H1 (cell line): ENCODE measurements around the gene DPH1. TPM values are rescaled to one million over a fixed set of nuclear protein-coding genes. Genes with fewer than 3 reads are reported as not detected.

Source experiments
- GTF2F1 ChIP-seq: IDR thresholded peaks from 2 replicates; pipeline ENCODE4 v1.6.1; 2012; ENCODE audit warnings: low read depth, low read length, improper control_type of control experiment, borderline replicate concordance
- NANOG ChIP-seq: IDR thresholded peaks from 2 replicates; pipeline ENCODE4 v1.6.1; 2011; ENCODE audit warnings: low read length, low read depth, mild to moderate bottlenecking, inconsistent platforms; ENCODE audit not compliant: insufficient read depth, poor library complexity, severe bottlenecking
- NRF1 ChIP-seq: IDR thresholded peaks from 2 replicates; pipeline ENCODE4 v1.6.1; 2011; ENCODE audit warnings: mild to moderate bottlenecking, low read depth, low read length, improper control_type of control experiment
- POLR2AphosphoS5 ChIP-seq: IDR thresholded peaks from 2 replicates; pipeline ENCODE4 v1.6.1; 2011; ENCODE audit warnings: low read depth, low read length
- SAP30 ChIP-seq: fragments of 300-600 bp; sonication (generic); IDR thresholded peaks from 2 replicates; pipeline ENCODE4 v1.7.1; 2012; ENCODE audit warnings: low read length, moderate library complexity, mild to moderate bottlenecking, inconsistent platforms; ENCODE audit not compliant: insufficient read depth, insufficient replicate concordance
- SRF ChIP-seq: IDR thresholded peaks from 2 replicates; pipeline ENCODE4 v1.6.1; 2011; ENCODE audit warnings: mild to moderate bottlenecking, low read depth, low read length, moderate library complexity
- polyA plus RNA-seq, 7 experiments: library from polyadenylated mRNA; depleted of rRNA in 3 of 7; stranded (reverse) in 5 of 7; unstranded in 2 of 7; fragments of >200 nt in 5 of 7; fragments of 200-250 nt in 2 of 7; gene quantifications; 1 replicate in 5 of 7; 2 replicates in 1 of 7; 4 replicates in 1 of 7; pipeline versions ENCODE4 v1.2.1 to v1.2.3, GENCODE V29; 2011 to 2013; ENCODE audit warnings: missing spikeins in 2 of 7, mixed read lengths in 2 of 7
- total RNA-seq: library from RNA; stranded (reverse); fragmentation: NEBNext Ultra II Directional; extraction: Animal tissue kit (Norgen Biotek cat#: 25700); gene quantifications from 2 replicates; pipeline ENCODE4 v1.2.1, GENCODE V29; 2021

DPH1 gene
- total and polyA plus RNA-seq, 2 of the 8 experiments (the other 6 are each of a cell fraction or from before 2014, with no cell fraction given), result 24.9 to 30.0 TPM

GRCh38 chr17:2065949-2066400 is 36.0 kb downstream of the DPH1 start (continued):
- TF ChIP-seq POLR2AphosphoS5 (no peak), GTF2F1 (no peak), SRF (no peak), NRF1 (no peak), NANOG (no peak), SAP30 (no peak)
- TF ChIP-seq, all 59 proteins: peak for 0
